HG02884 (cell line): ENCODE data around the gene GJC2.
"Not testable (repeated sequence)": the region's sequence is repeated elsewhere in the genome, so short reads cannot be mapped to it uniquely, and the experiment has no call there.

Experiments
- ATAC-seq: cut with Tn5 transposase; IDR thresholded peaks from one replicate; pipeline ENCODE4 v1.9.1; 2021; ENCODE audit warnings: mild to moderate bottlenecking, moderate library complexity; ENCODE audit not compliant: unreplicated experiment

GJC2 gene

GRCh38 chr1:228184152-228184551, 34.4 kb downstream of the GJC2 start:
- no peak for ATAC-seq

GRCh38 chr1:228185641-228185965, 35.9 kb downstream of the GJC2 start:
- no peak for ATAC-seq

- ATAC-seq = not testable (repeated sequence)
These were observed 38.5 kb downstream of the GJC2 start for GRCh38 chr1:228188249-228188648.

GRCh38 chr1:228190182-228190581, 40.5 kb downstream of the GJC2 start:
- ATAC-seq = no peak

- no peak for ATAC-seq
These were observed 41.0 kb downstream of the GJC2 start for GRCh38 chr1:228190778-228191177.

- no peak for ATAC-seq
These were observed 44.7 kb downstream of the GJC2 start for GRCh38 chr1:228194436-228194835.

- no peak for ATAC-seq
These were observed 45.4 kb downstream of the GJC2 start for GRCh38 chr1:228194921-228195812.

GRCh38 chr1:228197555-228198147, 47.9 kb downstream of the GJC2 start:
- ATAC-seq = no peak

- ATAC-seq = no peak
These were observed 49.4 kb downstream of the GJC2 start for GRCh38 chr1:228198977-228199590.

GRCh38 chr1:228204958-228205357, 55.2 kb downstream of the GJC2 start:
- no peak for ATAC-seq

- no peak for ATAC-seq
These were observed 56.1 kb downstream of the GJC2 start for GRCh38 chr1:228205526-228206436.

- ATAC-seq = no peak
These were observed 57.0 kb downstream of the GJC2 start for GRCh38 chr1:228206582-228207351.

- ATAC-seq = no peak
These were observed 57.7 kb downstream of the GJC2 start for GRCh38 chr1:228207381-228207810.

- no peak for ATAC-seq
These were observed 58.4 kb downstream of the GJC2 start, which contains the start of gene OBSCN for GRCh38 chr1:228207851-228208821. Gene OBSCN (plus strand): TSS chr1:228208044. CDS start chr1:228211784, 3,740 bp downstream.

- no peak for ATAC-seq
These were observed 59.3 kb downstream of the GJC2 start for GRCh38 chr1:228208831-228209551.
